Stimulated activated CD4-positive, alpha-beta T cell treated with anti-CD3 and anti-CD28 coated beads, Interleukin-4, amount 100 ng/mL, for 4 hours (primary cell): ENCODE data around the gene HPSE2.

Source experiments
- DNase-seq, 2 experiments: peaks; one replicate each; pipeline ENCODE4 v3.0.0-alpha.2; 2020

HPSE2 gene

GRCh38 chr10:98422182-98422581 is 813.5 kb downstream of the HPSE2 start:
- no peak for DNase-seq

GRCh38 chr10:98420786-98421185 is 814.9 kb downstream of the HPSE2 start:
- DNase-seq, result no peak

GRCh38 chr10:98419469-98420261 is 816.0 kb downstream of the HPSE2 start:
- no peak for DNase-seq

- no peak for DNase-seq
Observed at GRCh38 chr10:98418665-98419468, 816.8 kb downstream of the HPSE2 start.

GRCh38 chr10:98417973-98418664 is 817.5 kb downstream of the HPSE2 start:
- no peak for DNase-seq

GRCh38 chr10:98417481-98417959 is 818.1 kb downstream of the HPSE2 start:
- no peak for DNase-seq

GRCh38 chr10:98416606-98417388 is 818.9 kb downstream of the HPSE2 start:
- no peak for DNase-seq

- DNase-seq, result no peak
Observed at GRCh38 chr10:98415731-98416119, 819.9 kb downstream of the HPSE2 start.

- DNase-seq, result peak; percentile 17 to 25
Observed at GRCh38 chr10:98414932-98415730, 820.5 kb downstream of the HPSE2 start, which contains the start of gene PYROXD2. Gene PYROXD2, minus strand, starts transcription at chr10:98415182. Its CDS starts 47 bp downstream, at chr10:98415135.

- no peak for DNase-seq
Observed at GRCh38 chr10:98414578-98414931, 821.1 kb downstream of the HPSE2 start.

- DNase-seq, result no peak
Observed at GRCh38 chr10:98411768-98412167, 823.9 kb downstream of the HPSE2 start.

- no peak for DNase-seq
Observed at GRCh38 chr10:98411166-98411565, 824.5 kb downstream of the HPSE2 start.

- DNase-seq, result no peak
Observed at GRCh38 chr10:98410759-98411158, 824.9 kb downstream of the HPSE2 start.

- no peak for DNase-seq
Observed at GRCh38 chr10:98410135-98410743, 825.4 kb downstream of the HPSE2 start.

GRCh38 chr10:98408799-98409198 is 826.9 kb downstream of the HPSE2 start:
- no peak for DNase-seq

- no peak for DNase-seq
Observed at GRCh38 chr10:98407744-98408241, 827.9 kb downstream of the HPSE2 start.
